Loucy (cell line): ENCODE measurements around the gene FAM24A.

Source experiments
- H2AFZ ChIP-seq: fragments of 200-600 bp; sonication (generic); 2 replicates; pipeline ENCODE4 v1.6.0; 2016; ENCODE audit warnings: antibody characterized with exemption, mild to moderate bottlenecking, low read length, moderate library complexity
- H3F3A ChIP-seq: fragments of 200-600 bp; 2 replicates; pipeline ENCODE4 v1.6.0; 2016; ENCODE audit warnings: antibody characterized with exemption, low read depth, mild to moderate bottlenecking
- H3K27me3 ChIP-seq: fragments of 200-600 bp; sonication (generic); 2 replicates; pipeline ENCODE4 v1.6.1; 2014; ENCODE audit warnings: low read length, mild to moderate bottlenecking; ENCODE audit not compliant: insufficient read depth, poor library complexity, severe bottlenecking
- H3K36me3 ChIP-seq: fragments of 200-600 bp; sonication (generic); 2 replicates; pipeline ENCODE4 v1.6.1; 2016; ENCODE audit warnings: low read length; ENCODE audit not compliant: insufficient read depth
- H3K4me1 ChIP-seq: fragments of 200-600 bp; sonication (generic); 2 replicates; pipeline ENCODE4 v1.5.1; 2014; ENCODE audit warnings: low read length, mild to moderate bottlenecking; ENCODE audit not compliant: insufficient read depth, poor library complexity, severe bottlenecking
- H3K4me2 ChIP-seq: fragments of 200-600 bp; sonication (generic); 2 replicates; pipeline ENCODE4 v1.6.0; 2014; ENCODE audit warnings: antibody characterized with exemption, low read length, low read depth, mild to moderate bottlenecking; ENCODE audit not compliant: poor library complexity, severe bottlenecking
- H3K4me3 ChIP-seq: fragments of 200-600 bp; sonication (generic); 2 replicates; pipeline ENCODE4 v1.5.1; 2014; ENCODE audit warnings: low read length, mild to moderate bottlenecking, mixed read lengths; ENCODE audit not compliant: poor library complexity, severe bottlenecking
- H3K79me2 ChIP-seq: fragments of 200-600 bp; sonication (generic); 2 replicates; pipeline ENCODE4 v1.6.1; 2014; ENCODE audit warnings: low read length; ENCODE audit not compliant: insufficient read depth
- H3K9ac ChIP-seq: fragments of 200-600 bp; sonication (generic); 2 replicates; pipeline ENCODE4 v1.6.0; 2014; ENCODE audit warnings: mild to moderate bottlenecking, low read depth, low read length, moderate library complexity; ENCODE audit not compliant: poor library complexity, severe bottlenecking
- H3K9me2 ChIP-seq: fragments of 200-600 bp; sonication (generic); replicated peaks from 2 replicates; pipeline ENCODE4 v1.6.1; 2016; ENCODE audit warnings: low read depth, low read length, mixed read lengths
- H3K9me3 ChIP-seq: fragments of 200-600 bp; sonication (generic); 2 replicates; pipeline ENCODE4 v1.6.1; 2014; ENCODE audit warnings: mild to moderate bottlenecking, antibody characterized with exemption, low read length, low read depth; ENCODE audit not compliant: insufficient read depth
- H4K20me1 ChIP-seq: fragments of 200-600 bp; sonication (generic); 2 replicates; pipeline ENCODE4 v1.6.0; 2014; ENCODE audit warnings: antibody characterized with exemption, low read length, mild to moderate bottlenecking; ENCODE audit not compliant: insufficient read depth, poor library complexity, severe bottlenecking
- CTCF ChIP-seq: fragments of 200-600 bp; sonication (generic); conservative IDR thresholded peaks from 2 replicates; pipeline ENCODE4 v1.5.1; 2014; ENCODE audit warnings: mild to moderate bottlenecking, antibody characterized with exemption, low read length
- EZH2phosphoT487 ChIP-seq: fragments of 200-600 bp; IDR thresholded peaks from 2 replicates; pipeline ENCODE4 v1.6.1; 2018; ENCODE audit warnings: antibody characterized with exemption, mild to moderate bottlenecking, moderate library complexity, borderline replicate concordance

The FAM24A gene

GRCh38 chr10:122939133-122939855, 28.9 kb downstream of the FAM24A start:
- Histone ChIP-seq H3K79me2 (no peaks in the 10 kb centered on the region), H3K4me1 (peaks cover 3% of the 10 kb centered on the region), H3F3A (no peaks in the 10 kb centered on the region), H3K27me3 (no peaks in the 10 kb centered on the region), H3K4me2 (no peak overlapping the region), H2AFZ (no peak overlapping the region), H3K9me3 (no peaks in the 10 kb centered on the region), H4K20me1 (no peaks in the 10 kb centered on the region), H3K36me3 (peaks cover 24% of the 10 kb centered on the region; the same call in 1 of the 2 replicates), H3K9me2 (no peaks in the 10 kb centered on the region), H3K4me3 (no peak overlapping the region), H3K9ac (no peak overlapping the region)
- TF ChIP-seq CTCF, result no peak
- no peak for TF ChIP-seq EZH2phosphoT487

GRCh38 chr10:122939856-122940543, 29.6 kb downstream of the FAM24A start:
- H3K36me3 ChIP-seq, result peaks cover 24% of the 10 kb centered on the region; the same call in 1 of the 2 replicates
- peaks cover 3% of the 10 kb centered on the region for H3K4me1 ChIP-seq
- H4K20me1 ChIP-seq, result no peaks in the 10 kb centered on the region
- H3K9me3 ChIP-seq, result no peaks in the 10 kb centered on the region
- H3K79me2 ChIP-seq, result no peaks in the 10 kb centered on the region
- H3F3A ChIP-seq, result no peaks in the 10 kb centered on the region
- H2AFZ ChIP-seq, result no peak overlapping the region
- H3K4me3 ChIP-seq, result no peak overlapping the region
- no peaks in the 10 kb centered on the region for H3K9me2 ChIP-seq
- H3K4me2 ChIP-seq, result no peak overlapping the region
- no peaks in the 10 kb centered on the region for H3K27me3 ChIP-seq
- no peak for TF ChIP-seq EZH2phosphoT487
- no peak for TF ChIP-seq CTCF
- no peak overlapping the region for H3K9ac ChIP-seq

GRCh38 chr10:122949296-122949695, 38.9 kb downstream of the FAM24A start:
- peaks cover 22% of the 10 kb centered on the region for H3K4me1 ChIP-seq
- H3K27me3 ChIP-seq, result no peaks in the 10 kb centered on the region
- TF ChIP-seq EZH2phosphoT487 (no peak), CTCF (no peak)
- H3K79me2 ChIP-seq, result peaks cover 19% of the 10 kb centered on the region
- no peak overlapping the region for H2AFZ ChIP-seq
- no peak overlapping the region for H3K4me2 ChIP-seq
- no peaks in the 10 kb centered on the region for H4K20me1 ChIP-seq
- no peaks in the 10 kb centered on the region for H3F3A ChIP-seq
- no peaks in the 10 kb centered on the region for H3K9me2 ChIP-seq
- no peaks in the 10 kb centered on the region for H3K36me3 ChIP-seq
- no peak overlapping the region for H3K9ac ChIP-seq
- no peak overlapping the region for H3K4me3 ChIP-seq
- H3K9me3 ChIP-seq, result no peaks in the 10 kb centered on the region
